HFF-Myc (cell line): ENCODE measurements around the gene ZMYND19.
"Not testable (repeated sequence)": the region's sequence is repeated elsewhere in the genome, so short reads cannot be mapped to it uniquely, and the experiment has no call there.

Experiments used
- DNase-seq: peaks from one replicate; pipeline ENCODE4 v3.0.0-alpha.2; 2011; ENCODE audit warnings: low read depth; ENCODE audit errors: extremely low read depth
- H3K4me3 ChIP-seq: replicated peaks from 2 replicates; pipeline ENCODE4 v1.5.1; 2011; ENCODE audit warnings: low read depth, mild to moderate bottlenecking, control low read depth, low read length
- CTCF ChIP-seq: IDR thresholded peaks from 2 replicates; pipeline ENCODE4 v1.5.1; 2012; ENCODE audit warnings: mild to moderate bottlenecking, low read depth, low read length, control low read depth; ENCODE audit errors: missing control alignments

ZMYND19 gene

GRCh38 chr9:137630679-137631078, 40.4 kb upstream of the ZMYND19 start:
- DNase-seq = no peak

GRCh38 chr9:137630126-137630525, 39.8 kb upstream of the ZMYND19 start:
- no peak for TF ChIP-seq CTCF
- no peak overlapping the region for H3K4me3 ChIP-seq
- DNase-seq = no peak

More at GRCh38 chr9:137630679-137631078, 40.4 kb upstream of the ZMYND19 start:
- no peak for TF ChIP-seq CTCF
- H3K4me3 ChIP-seq = no peak overlapping the region

GRCh38 chr9:137627406-137627805, 37.1 kb upstream of the ZMYND19 start:
- DNase-seq, H3K4me3 ChIP-seq: not testable (repeated sequence)

- TF ChIP-seq CTCF = no peak
- DNase-seq = no peak
- H3K4me3 ChIP-seq = no peak overlapping the region
Measured at GRCh38 chr9:137626464-137626863, 36.2 kb upstream of the ZMYND19 start.

- not testable (repeated sequence) for DNase-seq, H3K4me3 ChIP-seq
Measured at GRCh38 chr9:137622211-137622610, 31.9 kb upstream of the ZMYND19 start.

GRCh38 chr9:137621131-137621757, 30.9 kb upstream of the ZMYND19 start:
- DNase-seq = no peak
- peak overlapping the region; percentile 62; the same call in 1 of the 2 replicates for H3K4me3 ChIP-seq
- peak; percentile 32 for TF ChIP-seq CTCF

- no peak for DNase-seq
- H3K4me3 ChIP-seq = peak overlapping the region; percentile 62
- TF ChIP-seq CTCF = no peak
Measured at GRCh38 chr9:137620581-137620980, 30.3 kb upstream of the ZMYND19 start.

- no peak for TF ChIP-seq CTCF
- H3K4me3 ChIP-seq = peak overlapping the region; percentile 62
- no peak for DNase-seq
Measured at GRCh38 chr9:137620048-137620405, 29.7 kb upstream of the ZMYND19 start.
